HFFc6 (cell line): ENCODE data around the gene PSME2. TPM values are rescaled to one million over a fixed set of nuclear protein-coding genes. Genes with fewer than 3 reads are reported as not detected.
A peak's percentile ranks its signal among the peaks of the same experiment; 100 is the strongest.

Experiments used
- DNase-seq: peaks from one replicate; pipeline ENCODE4 v3.0.0-alpha.2; 2018
- H3K27ac Mint-ChIP-seq: 2 replicates; pipeline ENCODE4 v1.8.0; 2020; ENCODE audit warnings: mild to moderate bottlenecking, mixed read lengths
- H3K27me3 Mint-ChIP-seq: 2 replicates; pipeline ENCODE4 v1.8.0; 2021; ENCODE audit warnings: mild to moderate bottlenecking, moderate library complexity, mixed read lengths; ENCODE audit not compliant: insufficient read depth
- H3K36me3 Mint-ChIP-seq: 2 replicates; pipeline ENCODE4 v1.8.0; 2021; ENCODE audit warnings: low read depth, mixed read lengths
- H3K4me1 Mint-ChIP-seq: 2 replicates; pipeline ENCODE4 v1.8.0; 2020; ENCODE audit warnings: low read depth, mixed read lengths
- H3K4me3 Mint-ChIP-seq: 2 replicates; pipeline ENCODE4 v1.8.0; 2020; ENCODE audit warnings: mild to moderate bottlenecking, moderate library complexity, mixed read lengths
- H3K9me3 Mint-ChIP-seq: 2 replicates; pipeline ENCODE4 v1.8.0; 2020; ENCODE audit warnings: mild to moderate bottlenecking, mixed read lengths
- CTCF ChIP-seq: fragments of 200-600 bp; sonication (generic); IDR thresholded peaks from 2 replicates; pipeline ENCODE4 v1.5.0; 2021; ENCODE audit warnings: antibody characterized with exemption, mild to moderate bottlenecking
- total RNA-seq, 6 experiments: library from RNA; stranded (reverse); fragmentation: NEBNext Ultra II Directional; extraction: Animal tissue kit (Norgen Biotek cat#: 25700); gene quantifications; 2 replicates in 1 of 6; 3 replicates in 5 of 6; pipeline ENCODE4 v1.2.3, GENCODE V29; 2021

Gene PSME2
- total RNA-seq, 6 experiments from 2014 or later, result 108 to 143 (median 136) TPM

GRCh38 chr14:24182110-24182882 lies 35.9 kb upstream of the PSME2 start:
- TF ChIP-seq CTCF, result no peak
- Mint-ChIP-seq H3K4me3 (no peak overlapping the region), H3K36me3 (peaks cover 23% of the 10 kb centered on the region), H3K27me3 (peaks cover 9% of the 10 kb centered on the region), H3K4me1 (peaks cover 21% of the 10 kb centered on the region), H3K27ac (no peak overlapping the region), H3K9me3 (no peaks in the 10 kb centered on the region)
- DNase-seq, result no peak

GRCh38 chr14:24181371-24182077 lies 35.1 kb upstream of the PSME2 start:
- Mint-ChIP-seq H3K4me1 (peaks cover 16% of the 10 kb centered on the region), H3K36me3 (peaks cover 18% of the 10 kb centered on the region), H3K27me3 (peaks cover 10% of the 10 kb centered on the region), H3K27ac (no peak overlapping the region), H3K4me3 (no peak overlapping the region), H3K9me3 (no peaks in the 10 kb centered on the region)
- no peak for TF ChIP-seq CTCF
- no peak for DNase-seq

- no peak for TF ChIP-seq CTCF
- H3K27ac Mint-ChIP-seq, result peak overlapping the region; percentile 88
- peaks cover 16% of the 10 kb centered on the region for H3K4me1 Mint-ChIP-seq
- peaks cover 10% of the 10 kb centered on the region for H3K27me3 Mint-ChIP-seq
- DNase-seq, result peak; percentile 83
- peaks cover 18% of the 10 kb centered on the region for H3K36me3 Mint-ChIP-seq
- H3K9me3 Mint-ChIP-seq, result no peaks in the 10 kb centered on the region
- H3K4me3 Mint-ChIP-seq, result no peak overlapping the region
These were observed 33.8 kb upstream of the PSME2 start for GRCh38 chr14:24179961-24180796.

DNA sequence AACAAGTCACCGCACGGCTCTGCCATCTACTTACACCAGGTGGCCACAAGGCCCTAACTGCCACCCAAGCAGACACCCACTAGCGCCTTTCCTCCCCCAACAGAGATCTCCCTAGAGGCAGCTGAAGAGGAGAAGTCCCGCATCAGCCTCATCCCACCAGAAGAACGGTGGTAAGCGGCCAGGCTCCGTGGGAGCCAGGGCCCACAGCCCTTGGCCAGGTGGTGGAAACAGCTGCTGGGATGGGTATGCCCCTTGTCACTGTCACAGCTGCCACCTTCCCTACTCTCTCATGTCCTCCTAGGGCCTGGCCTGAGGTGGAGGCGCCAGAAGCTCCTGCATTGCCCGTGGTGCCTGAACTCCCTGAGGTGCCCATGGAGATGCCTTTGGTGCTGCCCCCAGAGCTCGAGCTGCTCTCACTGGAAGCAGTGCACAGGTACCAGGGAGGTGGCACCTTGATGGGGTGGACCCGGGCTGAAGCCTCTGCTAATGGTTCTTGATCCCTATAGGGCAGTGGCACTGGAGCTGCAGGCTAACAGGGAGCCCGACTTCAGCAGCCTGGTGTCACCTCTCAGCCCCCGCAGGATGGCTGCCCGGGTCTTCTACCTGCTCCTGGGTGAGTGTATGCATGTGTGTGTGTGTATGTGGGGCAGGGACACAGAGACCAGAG lies 33.0 kb upstream of the PSME2 start:
- no peak for DNase-seq
- Mint-ChIP-seq H3K4me3 (no peak overlapping the region), H3K4me1 (peaks cover 16% of the 10 kb centered on the region), H3K9me3 (no peaks in the 10 kb centered on the region), H3K36me3 (peaks cover 18% of the 10 kb centered on the region), H3K27me3 (peaks cover 11% of the 10 kb centered on the region), H3K27ac (peak overlapping the region; percentile 88)
- TF ChIP-seq CTCF, result no peak
